ENCODE measurements around the gene STK39. TPM values are rescaled to one million over a fixed set of nuclear protein-coding genes. Genes with fewer than 3 reads are reported as not detected.

Gene STK39
- total and polyA plus RNA-seq, 2 of the 4 experiments (the other 2 are of a cell fraction), result 11.8 to 16.4 TPM

DNA sequence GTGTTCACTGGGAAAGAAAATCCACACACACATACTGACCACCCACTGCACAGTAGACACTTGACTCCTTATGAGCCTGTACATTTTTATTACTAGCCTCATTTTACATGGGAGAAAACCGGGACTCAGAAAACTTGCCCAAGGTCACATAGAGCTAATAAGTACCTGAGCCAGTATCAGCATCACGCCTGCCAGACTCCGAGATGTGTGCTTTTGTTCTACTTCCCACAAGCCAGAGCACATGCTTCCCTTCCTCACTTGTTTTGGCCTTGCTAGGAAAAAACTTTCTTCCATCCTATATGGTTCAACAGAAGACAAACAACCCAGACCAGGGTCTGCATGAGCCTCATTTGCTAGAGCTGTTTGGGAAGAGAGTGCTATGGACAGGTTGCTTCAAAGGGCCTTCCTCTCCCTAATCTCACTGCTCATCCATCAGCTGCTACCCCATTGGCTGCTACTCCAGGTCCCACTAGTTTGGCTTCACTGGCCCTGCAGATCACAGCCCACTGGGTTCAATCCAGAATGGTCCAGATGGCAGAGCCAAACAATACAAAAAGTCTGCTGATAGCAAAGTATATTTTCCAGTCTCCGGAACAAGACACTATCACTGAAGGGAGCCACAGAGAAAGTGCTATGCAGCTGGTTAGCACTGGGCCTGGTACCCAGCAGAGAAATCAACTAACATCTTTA lies 63.9 kb downstream of the STK39 start:
- no peak overlapping the region for H2BK5ac ChIP-seq (ENCODE audit: low read depth, low read length, poor library complexity, severe bottlenecking)
- H2BK15ac ChIP-seq (ENCODE audit: low read depth, low read length), result peak overlapping the region; percentile 10; the same call in 1 of the 3 replicates
- intact Hi-C loops (cut with micrococcal nuclease) (no loop called here), in situ Hi-C loops (cut with MboI; ENCODE audit: low sequenced_read_pairs) (no loop called here), dilution Hi-C loops (cut with HindIII; ENCODE audit: low sequenced_read_pairs, unreplicated experiment) (no loop called here)
- no peaks in the 10 kb centered on the region for H3K27me3 ChIP-seq (ENCODE audit: control insufficient read depth, insufficient read depth, low read length)
- peak overlapping the region in 1 of 2 experiments; percentile 5; a peak in 1 of 4 replicates for H4K8ac ChIP-seq (ENCODE audit: low read depth in 2 of 2, low read length in 2 of 2)
- BruUV-seq (replicated peaks), result no TSS peak
- H3K4me3 ChIP-seq (ENCODE audit: insufficient read depth, low read depth, low read length), result no peak overlapping the region
- H3K9me3 ChIP-seq (ENCODE audit: control insufficient read depth, insufficient read depth, low read length), result no peaks in the 10 kb centered on the region
- H2AK5ac ChIP-seq (ENCODE audit: low read depth, low read length), result peak overlapping the region; percentile 30
- TF ChIP-seq SMC3 (IDR thresholded peaks at IDR 0.05; ENCODE audit: low read depth, low read length) (no peak), FOS (IDR thresholded peaks at IDR 0.05; ENCODE audit: low read depth, low read length) (no peak), MXI1 (IDR thresholded peaks at IDR 0.05; ENCODE audit: borderline replicate concordance, low read depth, low read length) (no peak), RFX5 (IDR thresholded peaks at IDR 0.05; ENCODE audit: low read depth, low read length) (no peak), MAZ (IDR thresholded peaks at IDR 0.05; ENCODE audit: borderline replicate concordance, low read depth, low read length) (no peak), CHD1 (IDR thresholded peaks at IDR 0.05; ENCODE audit: low read depth, low read length) (no peak), MAFK (IDR thresholded peaks at IDR 0.05; ENCODE audit: low read depth, low read length) (no peak)
- TF ChIP-seq, protein P1, sequence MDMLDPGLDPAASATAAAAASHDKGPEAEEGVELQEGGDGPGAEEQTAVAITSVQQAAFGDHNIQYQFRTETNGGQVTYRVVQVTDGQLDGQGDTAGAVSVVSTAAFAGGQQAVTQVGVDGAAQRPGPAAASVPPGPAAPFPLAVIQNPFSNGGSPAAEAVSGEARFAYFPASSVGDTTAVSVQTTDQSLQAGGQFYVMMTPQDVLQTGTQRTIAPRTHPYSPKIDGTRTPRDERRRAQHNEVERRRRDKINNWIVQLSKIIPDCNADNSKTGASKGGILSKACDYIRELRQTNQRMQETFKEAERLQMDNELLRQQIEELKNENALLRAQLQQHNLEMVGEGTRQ (IDR thresholded peaks at IDR 0.05; ENCODE audit: low read depth, low read length), result no peak
- TF ChIP-seq, protein P2, sequence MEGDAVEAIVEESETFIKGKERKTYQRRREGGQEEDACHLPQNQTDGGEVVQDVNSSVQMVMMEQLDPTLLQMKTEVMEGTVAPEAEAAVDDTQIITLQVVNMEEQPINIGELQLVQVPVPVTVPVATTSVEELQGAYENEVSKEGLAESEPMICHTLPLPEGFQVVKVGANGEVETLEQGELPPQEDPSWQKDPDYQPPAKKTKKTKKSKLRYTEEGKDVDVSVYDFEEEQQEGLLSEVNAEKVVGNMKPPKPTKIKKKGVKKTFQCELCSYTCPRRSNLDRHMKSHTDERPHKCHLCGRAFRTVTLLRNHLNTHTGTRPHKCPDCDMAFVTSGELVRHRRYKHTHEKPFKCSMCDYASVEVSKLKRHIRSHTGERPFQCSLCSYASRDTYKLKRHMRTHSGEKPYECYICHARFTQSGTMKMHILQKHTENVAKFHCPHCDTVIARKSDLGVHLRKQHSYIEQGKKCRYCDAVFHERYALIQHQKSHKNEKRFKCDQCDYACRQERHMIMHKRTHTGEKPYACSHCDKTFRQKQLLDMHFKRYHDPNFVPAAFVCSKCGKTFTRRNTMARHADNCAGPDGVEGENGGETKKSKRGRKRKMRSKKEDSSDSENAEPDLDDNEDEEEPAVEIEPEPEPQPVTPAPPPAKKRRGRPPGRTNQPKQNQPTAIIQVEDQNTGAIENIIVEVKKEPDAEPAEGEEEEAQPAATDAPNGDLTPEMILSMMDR (conservative IDR thresholded peaks at IDR 0.05; ENCODE audit: low read depth, low read length), result no peak
- no peak overlapping the region for H3K23ac ChIP-seq (ENCODE audit: low read depth, low read length)
- no peak overlapping the region; the same call in 1 of the 2 replicates for H4K5ac ChIP-seq (ENCODE audit: low read depth, low read length)
- ATAC-seq (ENCODE audit: low read depth), result no peak
- no peak overlapping the region for H3K27ac ChIP-seq (ENCODE audit: insufficient read depth, low read length)
- no CpG with 5 or more reads among the region's 4 CpGs for WGBS, 2 experiments (ENCODE audit: extremely low coverage in 2 of 2, insufficient read length in 1 of 2)
- no peak overlapping the region for H3K56ac ChIP-seq (ENCODE audit: extremely low read depth, insufficient read depth, low read length)
- no peak overlapping the region for H2AK9ac ChIP-seq (replicated peaks; ENCODE audit: low read depth, low read length, poor library complexity)
- no peak overlapping the region for H2BK20ac ChIP-seq (ENCODE audit: low read depth, low read length)
- H3K4ac ChIP-seq (ENCODE audit: low read depth, low read length), result no peak overlapping the region; the same call in 1 of the 2 replicates
- no peak for DNase-seq
- H4K20me1 ChIP-seq (ENCODE audit: insufficient read depth, low read length), result peaks cover 10% of the 10 kb centered on the region; the same call in 1 of the 2 replicates
- H2BK120ac ChIP-seq (ENCODE audit: low read depth, low read length), result no peak overlapping the region
- peaks cover 12% of the 10 kb centered on the region for H3K4me1 ChIP-seq (ENCODE audit: control insufficient read depth, insufficient read depth, low read length)
- H3K36me3 ChIP-seq (ENCODE audit: control insufficient read depth, insufficient read depth, low read length), result peaks cover 5% of the 10 kb centered on the region
- H4K91ac ChIP-seq (ENCODE audit: insufficient read depth, low read depth, low read length), result no peak overlapping the region
- H3K18ac ChIP-seq (ENCODE audit: low read depth, low read length), result no peak overlapping the region; the same call in 1 of the 2 replicates
- no peak overlapping the region for H2AFZ ChIP-seq (replicated peaks; ENCODE audit: low read length, poor library complexity)
- H3K79me1 ChIP-seq (ENCODE audit: low read depth in 1 of 2, low read length in 2 of 2), result peaks cover 43 to 72% of the 10 kb centered on the region in 2 experiments
- H3K14ac ChIP-seq (replicated peaks; ENCODE audit: low read depth, low read length), result peak overlapping the region; percentile 44; the same call in 1 of the 2 replicates
- no peak overlapping the region for H3K4me2 ChIP-seq (ENCODE audit: low read depth, low read length)
- no peak overlapping the region for H3K9ac ChIP-seq (ENCODE audit: low read depth, low read length)
- ChIA-PET POLR2A (ENCODE audit: unreplicated experiment) (no interaction called here), CTCF (no interaction called here)
- peaks cover 29% of the 10 kb centered on the region for H3K9me1 ChIP-seq (ENCODE audit: insufficient read depth, low read length)
